Measurements from ENCODE around the gene ATP1B1.

GRCh38 chr1:169122976-169123375 lies 16.5 kb downstream of the ATP1B1 start:
- TF ChIP-seq CTCF (IDR thresholded peaks at IDR 0.05) (no peak), POLR2A (IDR thresholded peaks at IDR 0.05) (no peak)
